HL-60 (cell line): Measurements from ENCODE around the gene SUN2.
"Not testable (repeated sequence)": the region's sequence is repeated elsewhere in the genome, so short reads cannot be mapped to it uniquely, and the experiment has no call there.

ENCODE experiments used
- DNase-seq, 2 experiments: peaks; one replicate each; pipeline ENCODE4 v3.0.0-alpha.2; 2010 to 2020; ENCODE audit warnings: low read depth in 1 of 2, low spot score in 1 of 2
- H3K27ac ChIP-seq: fragments of 250-450 bp; sonication (Bioruptor Pico); replicated peaks from 2 replicates; pipeline ENCODE4 v1.5.1; 2020; ENCODE audit warnings: mild to moderate bottlenecking, moderate library complexity
- H3K27me3 ChIP-seq: fragments of 250-450 bp; sonication (Bioruptor Pico); 2 replicates; pipeline ENCODE4 v1.5.1; 2021; ENCODE audit warnings: mild to moderate bottlenecking, moderate library complexity; ENCODE audit not compliant: insufficient read depth, poor library complexity, severe bottlenecking
- H3K4me3 ChIP-seq: replicated peaks from 2 replicates; pipeline ENCODE4 v1.5.1; 2011; ENCODE audit warnings: mild to moderate bottlenecking, control low read depth, low read length; ENCODE audit not compliant: insufficient read depth
- GABPA ChIP-seq: IDR thresholded peaks from 2 replicates; pipeline ENCODE4 v1.6.1; 2012; ENCODE audit warnings: low read depth
- POLR2AphosphoS5 ChIP-seq: IDR thresholded peaks from 2 replicates; pipeline ENCODE4 v1.6.1; 2012; ENCODE audit warnings: low read depth
- SPI1 ChIP-seq: IDR thresholded peaks from 2 replicates; pipeline ENCODE4 v1.6.1; 2012; ENCODE audit warnings: low read depth, mild to moderate bottlenecking, borderline replicate concordance
- long read RNA-seq: library from polyadenylated mRNA; unstranded; transcript quantifications from one replicate; pipeline ENCODE4 v2.0.0, GENCODE V29; 2020
- TF ChIP-seq, protein P1 (sequence below): IDR thresholded peaks from one replicate; pipeline ENCODE4 v1.5.1; 2011; ENCODE audit warnings: low read length, control low read depth, inconsistent platforms; ENCODE audit not compliant: insufficient read depth
- TF ChIP-seq, protein P2 (sequence below): IDR thresholded peaks from 2 replicates; pipeline ENCODE4 v1.6.1; 2012; ENCODE audit warnings: low read depth; ENCODE audit not compliant: insufficient replicate concordance

Gene SUN2, protein sequence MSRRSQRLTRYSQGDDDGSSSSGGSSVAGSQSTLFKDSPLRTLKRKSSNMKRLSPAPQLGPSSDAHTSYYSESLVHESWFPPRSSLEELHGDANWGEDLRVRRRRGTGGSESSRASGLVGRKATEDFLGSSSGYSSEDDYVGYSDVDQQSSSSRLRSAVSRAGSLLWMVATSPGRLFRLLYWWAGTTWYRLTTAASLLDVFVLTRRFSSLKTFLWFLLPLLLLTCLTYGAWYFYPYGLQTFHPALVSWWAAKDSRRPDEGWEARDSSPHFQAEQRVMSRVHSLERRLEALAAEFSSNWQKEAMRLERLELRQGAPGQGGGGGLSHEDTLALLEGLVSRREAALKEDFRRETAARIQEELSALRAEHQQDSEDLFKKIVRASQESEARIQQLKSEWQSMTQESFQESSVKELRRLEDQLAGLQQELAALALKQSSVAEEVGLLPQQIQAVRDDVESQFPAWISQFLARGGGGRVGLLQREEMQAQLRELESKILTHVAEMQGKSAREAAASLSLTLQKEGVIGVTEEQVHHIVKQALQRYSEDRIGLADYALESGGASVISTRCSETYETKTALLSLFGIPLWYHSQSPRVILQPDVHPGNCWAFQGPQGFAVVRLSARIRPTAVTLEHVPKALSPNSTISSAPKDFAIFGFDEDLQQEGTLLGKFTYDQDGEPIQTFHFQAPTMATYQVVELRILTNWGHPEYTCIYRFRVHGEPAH
- long read RNA-seq, partial matches to known transcripts, result 25 of 35 reads
- long read RNA-seq, other reads (novel, unspliced or antisense), result 10 of 35 reads

DNA sequence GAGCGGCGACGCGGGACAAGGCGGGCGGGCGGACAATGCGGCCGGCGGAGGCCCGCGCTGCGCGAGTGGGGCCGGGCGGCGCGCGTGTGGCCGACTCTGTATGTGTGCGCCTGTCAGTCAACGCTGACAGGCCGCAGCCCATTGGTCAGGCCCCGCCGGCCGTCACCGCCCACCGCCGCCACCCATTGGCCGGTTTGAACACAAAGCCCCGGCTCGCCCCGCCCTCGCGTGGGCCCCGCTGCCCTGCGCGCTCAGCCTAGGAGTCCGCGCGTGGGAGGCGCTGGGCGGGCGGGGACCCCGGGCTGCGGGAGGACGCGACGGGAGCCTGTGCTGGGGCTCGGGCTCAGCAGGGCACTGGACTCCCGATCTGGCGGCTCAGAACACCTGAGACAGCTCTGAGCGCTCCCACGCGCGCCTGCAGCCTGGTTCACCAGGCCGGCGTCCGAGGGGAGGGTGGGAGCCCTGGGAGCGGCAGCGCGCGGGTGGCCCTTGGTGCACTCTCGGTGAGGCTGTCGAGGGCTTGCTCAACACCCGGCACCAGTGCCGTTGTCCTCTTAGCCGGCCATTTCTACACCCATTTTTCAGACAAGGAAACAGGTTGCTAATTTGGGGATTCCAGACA lies at the start of gene SUN2:
Gene SUN2 (minus strand): TSS at position 88 of the 622 bp plus-strand sequence. CDS start 3,370 bp downstream, outside the sequence.
- peak; percentile 80 to 90 for DNase-seq
- Histone ChIP-seq H3K27me3 (no peaks in the 10 kb centered on the region), H3K4me3 (peak within 1 kb of the TSS; percentile 72), H3K27ac (peak within 1 kb of the TSS; percentile 92)
- TF ChIP-seq POLR2AphosphoS5 (peak; percentile 49), SPI1 (no peak)

DNA sequence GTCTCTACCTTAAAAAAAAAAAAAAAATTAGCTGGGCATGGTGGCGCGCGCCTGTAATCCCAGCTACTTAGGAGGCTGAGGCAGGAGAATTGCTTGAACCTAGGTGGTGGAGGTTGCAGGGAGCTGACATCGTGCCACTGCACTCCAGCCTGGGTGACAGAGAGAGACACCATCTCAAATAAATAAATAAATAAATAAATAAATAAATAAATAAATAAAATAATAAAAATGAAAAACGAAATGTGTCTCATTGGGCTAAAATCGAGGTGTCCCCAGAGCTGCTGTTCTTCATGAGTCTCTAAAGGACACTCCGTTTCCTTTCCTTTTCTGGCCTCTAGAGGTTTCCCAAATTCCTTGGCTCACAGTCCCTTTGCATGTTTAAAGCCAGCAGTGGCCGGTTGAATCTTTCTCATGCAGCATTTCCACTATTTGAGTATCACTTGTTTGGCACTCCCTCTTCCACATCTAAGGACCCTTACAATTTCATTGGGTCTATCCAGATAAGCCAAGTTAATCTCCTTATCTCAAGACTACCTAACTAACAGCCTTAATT lies 49.3 kb upstream of the SUN2 start:
- not testable (repeated sequence) for DNase-seq, H3K27ac ChIP-seq, H3K27me3 ChIP-seq, H3K4me3 ChIP-seq

DNA sequence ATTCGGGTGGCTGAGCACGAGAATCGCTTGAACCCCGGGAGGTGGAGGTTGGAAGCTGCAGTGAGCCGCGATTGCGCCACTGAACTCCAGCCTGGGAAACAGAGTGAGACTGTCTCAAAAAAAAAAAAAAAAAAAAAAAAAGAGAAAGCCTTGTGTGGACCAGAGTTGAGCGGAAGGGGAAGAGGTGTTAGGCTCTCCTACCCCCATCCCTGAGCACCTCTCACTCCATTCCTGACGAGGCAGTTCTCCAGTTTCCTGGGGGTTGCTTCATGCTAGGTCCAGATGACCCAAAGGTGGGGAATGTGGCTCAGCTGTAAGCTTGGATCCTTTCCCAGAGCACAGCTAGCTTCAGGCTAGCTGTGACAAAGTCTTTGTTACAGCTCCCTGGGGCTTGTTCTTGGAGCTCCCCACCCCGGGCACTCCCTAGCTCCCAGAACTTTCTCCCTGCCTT lies 46.9 kb upstream of the SUN2 start:
- no peak for DNase-seq
- no peak overlapping the region for H3K4me3 ChIP-seq
- H3K27ac ChIP-seq, result no peak overlapping the region
- no peaks in the 10 kb centered on the region for H3K27me3 ChIP-seq
- TF ChIP-seq, protein P1, sequence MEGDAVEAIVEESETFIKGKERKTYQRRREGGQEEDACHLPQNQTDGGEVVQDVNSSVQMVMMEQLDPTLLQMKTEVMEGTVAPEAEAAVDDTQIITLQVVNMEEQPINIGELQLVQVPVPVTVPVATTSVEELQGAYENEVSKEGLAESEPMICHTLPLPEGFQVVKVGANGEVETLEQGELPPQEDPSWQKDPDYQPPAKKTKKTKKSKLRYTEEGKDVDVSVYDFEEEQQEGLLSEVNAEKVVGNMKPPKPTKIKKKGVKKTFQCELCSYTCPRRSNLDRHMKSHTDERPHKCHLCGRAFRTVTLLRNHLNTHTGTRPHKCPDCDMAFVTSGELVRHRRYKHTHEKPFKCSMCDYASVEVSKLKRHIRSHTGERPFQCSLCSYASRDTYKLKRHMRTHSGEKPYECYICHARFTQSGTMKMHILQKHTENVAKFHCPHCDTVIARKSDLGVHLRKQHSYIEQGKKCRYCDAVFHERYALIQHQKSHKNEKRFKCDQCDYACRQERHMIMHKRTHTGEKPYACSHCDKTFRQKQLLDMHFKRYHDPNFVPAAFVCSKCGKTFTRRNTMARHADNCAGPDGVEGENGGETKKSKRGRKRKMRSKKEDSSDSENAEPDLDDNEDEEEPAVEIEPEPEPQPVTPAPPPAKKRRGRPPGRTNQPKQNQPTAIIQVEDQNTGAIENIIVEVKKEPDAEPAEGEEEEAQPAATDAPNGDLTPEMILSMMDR, result no peak
- TF ChIP-seq, protein P2, sequence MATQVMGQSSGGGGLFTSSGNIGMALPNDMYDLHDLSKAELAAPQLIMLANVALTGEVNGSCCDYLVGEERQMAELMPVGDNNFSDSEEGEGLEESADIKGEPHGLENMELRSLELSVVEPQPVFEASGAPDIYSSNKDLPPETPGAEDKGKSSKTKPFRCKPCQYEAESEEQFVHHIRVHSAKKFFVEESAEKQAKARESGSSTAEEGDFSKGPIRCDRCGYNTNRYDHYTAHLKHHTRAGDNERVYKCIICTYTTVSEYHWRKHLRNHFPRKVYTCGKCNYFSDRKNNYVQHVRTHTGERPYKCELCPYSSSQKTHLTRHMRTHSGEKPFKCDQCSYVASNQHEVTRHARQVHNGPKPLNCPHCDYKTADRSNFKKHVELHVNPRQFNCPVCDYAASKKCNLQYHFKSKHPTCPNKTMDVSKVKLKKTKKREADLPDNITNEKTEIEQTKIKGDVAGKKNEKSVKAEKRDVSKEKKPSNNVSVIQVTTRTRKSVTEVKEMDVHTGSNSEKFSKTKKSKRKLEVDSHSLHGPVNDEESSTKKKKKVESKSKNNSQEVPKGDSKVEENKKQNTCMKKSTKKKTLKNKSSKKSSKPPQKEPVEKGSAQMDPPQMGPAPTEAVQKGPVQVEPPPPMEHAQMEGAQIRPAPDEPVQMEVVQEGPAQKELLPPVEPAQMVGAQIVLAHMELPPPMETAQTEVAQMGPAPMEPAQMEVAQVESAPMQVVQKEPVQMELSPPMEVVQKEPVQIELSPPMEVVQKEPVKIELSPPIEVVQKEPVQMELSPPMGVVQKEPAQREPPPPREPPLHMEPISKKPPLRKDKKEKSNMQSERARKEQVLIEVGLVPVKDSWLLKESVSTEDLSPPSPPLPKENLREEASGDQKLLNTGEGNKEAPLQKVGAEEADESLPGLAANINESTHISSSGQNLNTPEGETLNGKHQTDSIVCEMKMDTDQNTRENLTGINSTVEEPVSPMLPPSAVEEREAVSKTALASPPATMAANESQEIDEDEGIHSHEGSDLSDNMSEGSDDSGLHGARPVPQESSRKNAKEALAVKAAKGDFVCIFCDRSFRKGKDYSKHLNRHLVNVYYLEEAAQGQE, result no peak
- TF ChIP-seq SPI1 (no peak), GABPA (no peak), POLR2AphosphoS5 (no peak)

DNA sequence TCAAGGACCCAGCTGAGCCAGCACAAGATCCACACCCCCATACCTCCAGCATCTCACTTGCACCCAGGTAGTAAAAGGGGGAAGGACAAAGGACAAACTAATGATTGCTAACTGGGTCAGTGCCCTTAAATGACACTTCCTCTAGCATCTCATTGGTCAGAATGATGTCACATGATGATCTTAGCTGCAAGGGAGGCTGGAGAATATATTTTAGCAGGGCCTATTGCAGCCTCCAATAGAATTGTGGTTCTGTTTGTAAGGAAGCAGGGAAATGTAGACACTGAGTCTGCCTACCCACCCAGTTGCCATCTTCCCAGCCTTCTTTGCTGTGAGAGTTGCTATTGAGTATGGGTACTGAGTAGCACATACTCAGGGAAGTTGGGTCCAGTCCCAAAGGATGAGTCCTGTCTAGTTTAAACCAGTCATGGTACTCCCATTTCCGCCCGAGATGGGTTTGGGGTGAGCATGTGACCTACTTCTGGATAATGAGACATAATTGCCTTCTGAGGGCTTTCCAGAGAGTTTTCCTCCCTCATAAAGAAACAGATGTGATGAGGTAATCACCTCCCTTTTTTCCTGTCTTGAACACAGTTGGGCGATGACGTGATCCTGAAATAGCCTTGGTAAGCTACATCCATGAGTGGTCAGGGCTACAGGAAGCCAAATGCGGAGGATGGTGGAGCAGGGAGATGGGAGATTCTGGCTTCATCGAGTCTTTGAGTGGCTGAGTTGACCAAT lies 43.6 kb upstream of the SUN2 start:
- Histone ChIP-seq H3K27ac (no peak overlapping the region), H3K27me3 (no peaks in the 10 kb centered on the region), H3K4me3 (no peak overlapping the region)
- TF ChIP-seq POLR2AphosphoS5 (no peak), SPI1 (no peak), GABPA (no peak)
- TF ChIP-seq, protein P2, result no peak
- TF ChIP-seq, protein P1, result no peak
- no peak for DNase-seq
